OCI-LY7 (cell line): Measurements from ENCODE around the gene SIDT1. TPM values are rescaled to one million over a fixed set of nuclear protein-coding genes. Genes with fewer than 3 reads are reported as not detected.

ENCODE experiments used
- BruUV-seq: library from RNA; stranded (reverse); fragments of 400-500 nt; replicated peaks from 2 replicates; lab custom pipeline; 2021; lab: Mats Ljungman, UMichigan
- CTCF ChIA-PET: fragments of 300-600 bp; sonication (Branson Sonifier 250); formaldehyde crosslinking; loops from one replicate; lab custom pipeline; 2022; ENCODE audit warnings: antibody characterized with exemption; ENCODE audit not compliant: unreplicated experiment; lab: Charles Lee
- POLR2A ChIA-PET: fragments of 300-600 bp; sonication (Branson Sonifier 250); formaldehyde crosslinking; loops from one replicate; lab custom pipeline; 2022; ENCODE audit warnings: antibody characterized with exemption; lab: Charles Lee
- DNase-seq: peaks from one replicate; pipeline ENCODE4 v3.0.0-alpha.2; 2015; ENCODE audit warnings: low spot score
- H2AFZ ChIP-seq: fragments of 200-600 bp; sonication (generic), shearing (Covaris generic); 2 replicates; pipeline ENCODE4 v1.6.1; 2014; ENCODE audit warnings: mild to moderate bottlenecking, antibody characterized with exemption, low read length, moderate library complexity
- H3K27ac ChIP-seq: fragments of 200-600 bp; sonication (generic); 2 replicates; pipeline ENCODE4 v1.5.1; 2014; ENCODE audit warnings: mixed run types, low read depth, mild to moderate bottlenecking, moderate library complexity, low read length, inconsistent platforms; ENCODE audit not compliant: poor library complexity, severe bottlenecking
- H3K36me3 ChIP-seq: fragments of 200-600 bp; sonication (generic); 2 replicates; pipeline ENCODE4 v1.6.1; 2014; ENCODE audit warnings: mild to moderate bottlenecking, antibody characterized with exemption, low read length, moderate library complexity, mixed read lengths; ENCODE audit not compliant: insufficient read depth
- H3K4me1 ChIP-seq: fragments of 200-600 bp; sonication (generic); 2 replicates; pipeline ENCODE4 v1.5.1; 2014; ENCODE audit warnings: mild to moderate bottlenecking, low read length; ENCODE audit not compliant: insufficient read depth, poor library complexity, severe bottlenecking
- H3K4me2 ChIP-seq: fragments of 200-600 bp; sonication (generic); 2 replicates; pipeline ENCODE4 v1.6.1; 2014; ENCODE audit warnings: mild to moderate bottlenecking, low read length
- H3K4me3 ChIP-seq: fragments of 200-600 bp; sonication (generic); 2 replicates; pipeline ENCODE4 v1.5.1; 2014; ENCODE audit warnings: mild to moderate bottlenecking, low read depth, low read length; ENCODE audit not compliant: poor library complexity, severe bottlenecking
- H3K79me2 ChIP-seq: fragments of 200-600 bp; sonication (generic); 2 replicates; pipeline ENCODE4 v1.6.1; 2016; ENCODE audit warnings: low read depth, mild to moderate bottlenecking, low read length, moderate library complexity, mixed read lengths; ENCODE audit not compliant: insufficient read depth
- H3K9me2 ChIP-seq: fragments of 200-600 bp; sonication (generic); 2 replicates; pipeline ENCODE4 v1.6.1; 2016; ENCODE audit warnings: mild to moderate bottlenecking, low read length, mixed read lengths; ENCODE audit not compliant: insufficient read depth
- H3K9me3 ChIP-seq: fragments of 200-600 bp; sonication (generic); 2 replicates; pipeline ENCODE4 v1.6.1; 2014; ENCODE audit warnings: mild to moderate bottlenecking, mixed run types, low read length, mixed read lengths
- H4K20me1 ChIP-seq: fragments of 200-600 bp; sonication (generic); 2 replicates; pipeline ENCODE4 v1.6.1; 2014; ENCODE audit warnings: mild to moderate bottlenecking, antibody characterized with exemption, low read length, moderate library complexity, mixed read lengths; ENCODE audit not compliant: insufficient read depth
- EZH2phosphoT487 ChIP-seq: fragments of 200-600 bp; sonication (generic); IDR thresholded peaks from 2 replicates; pipeline ENCODE4 v1.6.1; 2018; ENCODE audit warnings: low read depth, borderline replicate concordance, mild to moderate bottlenecking, mixed run types, antibody characterized with exemption, low read length, moderate library complexity, mixed read lengths
- intact Hi-C: fragments of 100-400 bp; cut with micrococcal nuclease; formaldehyde crosslinking; loops from one replicate; pipeline ENCODE4 v1.10.0; 2022; ENCODE audit not compliant: unreplicated experiment
- total RNA-seq, 2 experiments: library from RNA; depleted of rRNA in 1 of 2; stranded (reverse); fragments of >200 nt in 1 of 2; shearing (Covaris generic) in 1 of 2; gene quantifications; 2 replicates each; pipeline ENCODE4 v1.2.3, GENCODE V29; 2014 to 2022
- TF ChIP-seq, protein P1 (sequence below): fragments of 200-600 bp; sonication (generic); conservative IDR thresholded peaks from 2 replicates; pipeline ENCODE4 v1.5.1; 2014; ENCODE audit warnings: mild to moderate bottlenecking, antibody characterized with exemption, low read length, moderate library complexity, mixed read lengths

SIDT1 gene
- total RNA-seq, 2 experiments from 2014 or later = 7.3 to 10.3 TPM

- H3K9me2 ChIP-seq = no peaks in the 10 kb centered on the region
- H2AFZ ChIP-seq = no peak overlapping the region
- no TSS peak for BruUV-seq
- TF ChIP-seq EZH2phosphoT487 = no peak
- TF ChIP-seq, protein P1, sequence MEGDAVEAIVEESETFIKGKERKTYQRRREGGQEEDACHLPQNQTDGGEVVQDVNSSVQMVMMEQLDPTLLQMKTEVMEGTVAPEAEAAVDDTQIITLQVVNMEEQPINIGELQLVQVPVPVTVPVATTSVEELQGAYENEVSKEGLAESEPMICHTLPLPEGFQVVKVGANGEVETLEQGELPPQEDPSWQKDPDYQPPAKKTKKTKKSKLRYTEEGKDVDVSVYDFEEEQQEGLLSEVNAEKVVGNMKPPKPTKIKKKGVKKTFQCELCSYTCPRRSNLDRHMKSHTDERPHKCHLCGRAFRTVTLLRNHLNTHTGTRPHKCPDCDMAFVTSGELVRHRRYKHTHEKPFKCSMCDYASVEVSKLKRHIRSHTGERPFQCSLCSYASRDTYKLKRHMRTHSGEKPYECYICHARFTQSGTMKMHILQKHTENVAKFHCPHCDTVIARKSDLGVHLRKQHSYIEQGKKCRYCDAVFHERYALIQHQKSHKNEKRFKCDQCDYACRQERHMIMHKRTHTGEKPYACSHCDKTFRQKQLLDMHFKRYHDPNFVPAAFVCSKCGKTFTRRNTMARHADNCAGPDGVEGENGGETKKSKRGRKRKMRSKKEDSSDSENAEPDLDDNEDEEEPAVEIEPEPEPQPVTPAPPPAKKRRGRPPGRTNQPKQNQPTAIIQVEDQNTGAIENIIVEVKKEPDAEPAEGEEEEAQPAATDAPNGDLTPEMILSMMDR = no peak
- no peak overlapping the region for H3K4me2 ChIP-seq
- no peak for DNase-seq
- intact Hi-C loops = no loop called here
- no peak overlapping the region for H3K27ac ChIP-seq
- ChIA-PET POLR2A (no interaction called here), CTCF (no interaction called here)
- H3K79me2 ChIP-seq = no peaks in the 10 kb centered on the region
- no peaks in the 10 kb centered on the region for H3K4me1 ChIP-seq
- H3K4me3 ChIP-seq = no peak overlapping the region
- no peaks in the 10 kb centered on the region for H4K20me1 ChIP-seq
- no peaks in the 10 kb centered on the region for H3K9me3 ChIP-seq
- no peaks in the 10 kb centered on the region for H3K36me3 ChIP-seq
Measured at GRCh38 chr3:113585228-113585627, 52.9 kb downstream of the SIDT1 start.

DNA sequence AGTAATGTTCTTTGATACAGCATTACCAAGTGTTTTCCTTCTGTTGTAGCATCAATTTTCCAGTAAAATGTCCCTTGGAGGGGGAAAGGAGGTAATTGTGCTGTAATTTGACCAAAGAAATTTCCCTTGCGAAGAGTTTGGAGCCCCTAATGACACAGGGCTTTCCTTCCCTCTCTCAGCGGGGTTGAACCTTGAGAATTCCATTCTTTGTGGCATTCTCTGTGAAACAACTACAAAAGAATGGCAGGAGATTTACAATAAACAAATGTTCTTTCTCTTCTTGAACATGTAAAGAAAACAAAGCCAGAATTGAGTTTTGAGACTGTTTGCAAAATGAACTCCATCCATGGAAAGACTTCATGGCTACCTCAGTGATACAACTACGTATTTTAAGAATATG lies 53.4 kb downstream of the SIDT1 start:
- Histone ChIP-seq H3K27ac (no peak overlapping the region), H3K4me3 (no peak overlapping the region), H3K4me1 (no peaks in the 10 kb centered on the region), H3K4me2 (no peak overlapping the region), H3K9me3 (no peaks in the 10 kb centered on the region), H3K36me3 (no peaks in the 10 kb centered on the region), H4K20me1 (no peaks in the 10 kb centered on the region), H2AFZ (no peak overlapping the region), H3K9me2 (no peaks in the 10 kb centered on the region), H3K79me2 (no peaks in the 10 kb centered on the region)
- CTCF ChIA-PET = no interaction called here
- DNase-seq = no peak
- BruUV-seq = no TSS peak
- intact Hi-C loops = no loop called here
- TF ChIP-seq, protein P1 = no peak
- TF ChIP-seq EZH2phosphoT487 = no peak
- POLR2A ChIA-PET = interaction anchor here (0.7 kb wide), 1 partner anchor 519 kb away, joined by 3 read pairs; no protein-coding TSS in a partner anchor

DNA sequence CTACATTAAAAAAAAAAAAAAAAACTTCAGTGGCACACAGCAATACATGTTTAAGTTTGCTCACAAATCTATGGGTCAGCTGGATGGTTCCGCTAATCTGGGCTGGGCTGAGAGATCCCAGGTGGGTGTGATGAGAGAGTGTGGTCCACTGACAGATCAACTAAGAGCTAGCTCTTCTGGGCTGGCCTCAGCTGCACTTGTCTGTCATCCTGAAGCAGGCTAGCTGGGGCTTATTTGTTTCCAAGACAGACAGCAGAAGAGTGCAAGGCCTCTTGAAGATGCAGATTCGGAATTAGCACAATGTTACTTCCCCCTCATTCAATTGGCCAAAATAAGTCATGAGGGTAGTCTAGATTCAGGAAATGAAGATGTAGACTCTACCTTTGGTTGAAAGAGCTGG lies 56.5 kb downstream of the SIDT1 start:
- POLR2A ChIA-PET = interaction anchor here (0.6 to 1.7 kb wide), 8 partner anchors 12 to 850 kb away, joined by 3 to 7 read pairs (median 4); no protein-coding TSS in a partner anchor
- H3K79me2 ChIP-seq = no peaks in the 10 kb centered on the region
- no peaks in the 10 kb centered on the region for H3K4me1 ChIP-seq
- no peak for DNase-seq
- no peak overlapping the region for H3K27ac ChIP-seq
- intact Hi-C loops = no loop called here
- no peaks in the 10 kb centered on the region for H4K20me1 ChIP-seq
- no peak overlapping the region for H2AFZ ChIP-seq
- BruUV-seq = no TSS peak
- TF ChIP-seq EZH2phosphoT487 = no peak
- TF ChIP-seq, protein P1 = no peak
- CTCF ChIA-PET = no interaction called here
- no peak overlapping the region for H3K4me3 ChIP-seq
- no peak overlapping the region for H3K4me2 ChIP-seq
- H3K9me3 ChIP-seq = no peaks in the 10 kb centered on the region
- H3K36me3 ChIP-seq = no peaks in the 10 kb centered on the region
- H3K9me2 ChIP-seq = no peaks in the 10 kb centered on the region
